H9 (cell line): ENCODE measurements around the gene EMC9. TPM values are rescaled to one million over a fixed set of nuclear protein-coding genes. Genes with fewer than 3 reads are reported as not detected.

ENCODE experiments used
- DNase-seq: peaks from one replicate; pipeline ENCODE4 v3.0.0-alpha.2; 2017
- H2AFZ ChIP-seq: one replicate; pipeline ENCODE4 v1.6.1; 2013; ENCODE audit warnings: mild to moderate bottlenecking, low read length, control low read depth, moderate library complexity
- H2AK5ac ChIP-seq: 2 replicates; pipeline ENCODE4 v1.6.1; 2013; ENCODE audit warnings: low read length, control low read depth, mixed read lengths; ENCODE audit not compliant: insufficient read length
- H2BK120ac ChIP-seq: one replicate; pipeline ENCODE4 v1.6.1; 2013; ENCODE audit warnings: low read depth, mild to moderate bottlenecking, low read length, control low read depth, inconsistent platforms; ENCODE audit not compliant: poor library complexity, severe bottlenecking
- H2BK12ac ChIP-seq: 2 replicates; pipeline ENCODE4 v1.6.1; 2013; ENCODE audit warnings: low read length, control low read depth, mixed read lengths, low read depth; ENCODE audit not compliant: insufficient read length
- H2BK15ac ChIP-seq: 2 replicates; pipeline ENCODE4 v1.6.1; 2013; ENCODE audit warnings: low read depth, low read length, control low read depth
- H2BK20ac ChIP-seq: one replicate; pipeline ENCODE4 v1.6.1; 2013; ENCODE audit warnings: low read depth, mild to moderate bottlenecking, low read length, control low read depth, inconsistent platforms; ENCODE audit not compliant: poor library complexity, severe bottlenecking
- H2BK5ac ChIP-seq: 2 replicates; pipeline ENCODE4 v1.6.1; 2013; ENCODE audit warnings: low read length, control low read depth, mixed read lengths; ENCODE audit not compliant: insufficient read length
- H3K14ac ChIP-seq: 2 replicates; pipeline ENCODE4 v1.6.1; 2013; ENCODE audit warnings: low read length, control low read depth; ENCODE audit not compliant: insufficient read depth
- H3K18ac ChIP-seq: 2 replicates; pipeline ENCODE4 v1.6.1; 2013; ENCODE audit warnings: low read depth, mild to moderate bottlenecking, mixed read lengths, low read length, control low read depth; ENCODE audit not compliant: insufficient read length
- H3K23ac ChIP-seq: 2 replicates; pipeline ENCODE4 v1.6.1; 2013; ENCODE audit warnings: low read length, control low read depth, mixed read lengths, low read depth; ENCODE audit not compliant: insufficient read length
- H3K23me2 ChIP-seq: 2 replicates; pipeline ENCODE4 v1.6.1; 2013; ENCODE audit warnings: low read depth, mild to moderate bottlenecking, mixed read lengths, low read length, control low read depth; ENCODE audit not compliant: insufficient read length, poor library complexity, severe bottlenecking
- H3K27ac ChIP-seq: 2 replicates; pipeline ENCODE4 v1.5.1; 2013; ENCODE audit warnings: low read length, control low read depth, mixed read lengths, low read depth; ENCODE audit not compliant: insufficient read length
- H3K27me3 ChIP-seq: 2 replicates; pipeline ENCODE4 v1.6.1; 2013; ENCODE audit warnings: low read length, control low read depth, inconsistent platforms; ENCODE audit not compliant: insufficient read depth
- H3K4ac ChIP-seq: 2 replicates; pipeline ENCODE4 v1.6.1; 2013; ENCODE audit warnings: low read depth, mild to moderate bottlenecking, control low read depth, inconsistent platforms, low read length, moderate library complexity
- H3K4me1 ChIP-seq: 2 replicates; pipeline ENCODE4 v1.6.1; 2013; ENCODE audit warnings: low read length, control low read depth, inconsistent platforms; ENCODE audit not compliant: insufficient read depth
- H3K4me2 ChIP-seq: 2 replicates; pipeline ENCODE4 v1.6.1; 2013; ENCODE audit warnings: low read length, control low read depth, mixed read lengths; ENCODE audit not compliant: insufficient read length, insufficient read depth
- H3K56ac ChIP-seq: 2 replicates; pipeline ENCODE4 v1.6.1; 2013; ENCODE audit warnings: low read depth, mild to moderate bottlenecking, mixed read lengths, low read length, control low read depth; ENCODE audit not compliant: insufficient read length
- H3K79me1 ChIP-seq: 2 replicates; pipeline ENCODE4 v1.6.1; 2013; ENCODE audit warnings: low read depth, mild to moderate bottlenecking, moderate library complexity, low read length, control low read depth, inconsistent platforms; ENCODE audit not compliant: insufficient read depth, poor library complexity, severe bottlenecking
- H3K79me2 ChIP-seq: 2 replicates; pipeline ENCODE4 v1.6.1; 2013; ENCODE audit warnings: low read length, control low read depth, inconsistent platforms; ENCODE audit not compliant: insufficient read depth
- H3K9ac ChIP-seq: 2 replicates; pipeline ENCODE4 v1.6.1; 2013; ENCODE audit warnings: low read length, control low read depth, mixed read lengths; ENCODE audit not compliant: insufficient read length; ENCODE audit errors: extremely low read depth
- H3K9me3 ChIP-seq: one replicate; pipeline ENCODE4 v1.6.1; 2013; ENCODE audit warnings: low read depth, low read length, inconsistent platforms; ENCODE audit not compliant: control insufficient read depth
- H3T11ph ChIP-seq: one replicate; pipeline ENCODE4 v1.6.1; 2013; ENCODE audit warnings: mild to moderate bottlenecking, low read length, control low read depth, inconsistent platforms
- H4K20me1 ChIP-seq: one replicate; pipeline ENCODE4 v1.6.1; 2013; ENCODE audit not compliant: control insufficient read depth, insufficient read length, insufficient read depth
- H4K5ac ChIP-seq: 2 replicates; pipeline ENCODE4 v1.6.1; 2013; ENCODE audit warnings: low read depth, mild to moderate bottlenecking, mixed read lengths, low read length, control low read depth; ENCODE audit not compliant: insufficient read length
- H4K8ac ChIP-seq: replicated peaks from 2 replicates; pipeline ENCODE4 v1.6.1; 2013; ENCODE audit warnings: low read length, control low read depth, mixed read lengths, low read depth; ENCODE audit not compliant: insufficient read length
- H4K91ac ChIP-seq: 2 replicates; pipeline ENCODE4 v1.6.1; 2013; ENCODE audit warnings: low read depth, mild to moderate bottlenecking, moderate library complexity, mixed read lengths, low read length, control low read depth; ENCODE audit not compliant: insufficient read length
- H3K27ac Mint-ChIP-seq, 3 experiments: 2 replicates in 2 of 3; 3 replicates in 1 of 3; pipeline ENCODE4 v1.8.0; 2020 to 2021; ENCODE audit warnings: mixed read lengths in 3 of 3, mild to moderate bottlenecking in 1 of 3, moderate library complexity in 1 of 3
- H3K27me3 Mint-ChIP-seq: 2 replicates; pipeline ENCODE4 v1.8.0; 2021; ENCODE audit warnings: low read depth, mild to moderate bottlenecking, moderate library complexity, mixed read lengths
- H3K36me3 Mint-ChIP-seq, 3 experiments: 2 replicates in 2 of 3; 3 replicates in 1 of 3; pipeline ENCODE4 v1.8.0; 2020 to 2021; ENCODE audit warnings: low read depth in 3 of 3, mixed read lengths in 3 of 3; ENCODE audit not compliant: insufficient read depth in 1 of 3
- H3K4me1 Mint-ChIP-seq, 2 experiments: 2 replicates each; pipeline ENCODE4 v1.8.0; 2020; ENCODE audit warnings: mixed read lengths in 2 of 2
- H3K4me3 Mint-ChIP-seq, 2 experiments: 2 replicates in 1 of 2; 3 replicates in 1 of 2; pipeline ENCODE4 v1.8.0; 2020 to 2021; ENCODE audit warnings: mild to moderate bottlenecking in 2 of 2, mixed read lengths in 2 of 2, moderate library complexity in 1 of 2
- H3K9me3 Mint-ChIP-seq, 2 experiments: 2 replicates in 1 of 2; 3 replicates in 1 of 2; pipeline ENCODE4 v1.8.0; 2020; ENCODE audit warnings: mild to moderate bottlenecking in 2 of 2, mixed read lengths in 2 of 2, moderate library complexity in 1 of 2
- WGBS: extraction: QIAGEN DNeasy Blood & Tissue Kit; methylation state at CpG from one replicate; pipeline ENCODE4 v1.1.7; 2013; ENCODE audit warnings: missing lambda C conversion rate, low lambda C conversion rate, mixed read lengths; ENCODE audit not compliant: insufficient read length; ENCODE audit errors: extremely low coverage; 5-methylcytosine and 5-hydroxymethylcytosine counted together
- total RNA-seq: library from RNA; stranded (reverse); gene quantifications from 2 replicates; pipeline ENCODE4 v1.2.1, GENCODE V29; 2021
- TF ChIP-seq, protein P1 (sequence below): fragments of 200-600 bp; sonication (generic); conservative IDR thresholded peaks from 3 replicates; pipeline ENCODE4 v1.8.0; 2021; ENCODE audit warnings: antibody characterized with exemption, mild to moderate bottlenecking

Gene EMC9
- total RNA-seq, 1 experiment from 2014 or later: 52.9 TPM

DNA sequence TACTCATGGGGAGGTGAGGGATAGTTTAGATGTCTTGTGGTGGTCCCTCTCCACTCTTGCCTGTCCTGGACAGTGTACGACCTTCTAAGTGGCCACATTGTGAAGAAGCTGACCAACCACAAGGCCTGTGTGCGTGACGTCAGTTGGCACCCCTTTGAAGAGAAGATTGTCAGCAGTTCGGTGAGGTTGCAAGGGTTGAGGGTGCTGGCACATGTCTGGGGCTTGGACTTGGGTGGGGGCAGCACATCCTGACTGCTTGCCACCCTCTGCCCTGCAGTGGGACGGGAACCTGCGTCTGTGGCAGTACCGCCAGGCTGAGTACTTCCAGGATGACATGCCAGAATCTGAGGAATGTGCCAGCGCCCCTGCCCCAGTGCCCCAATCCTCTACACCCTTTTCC is 18.5 kb downstream of the EMC9 start:
- Histone ChIP-seq H2AFZ (no peak overlapping the region), H3K14ac (no peak overlapping the region), H3K9ac (no peak overlapping the region), H3K27ac (no peak overlapping the region), H2BK5ac (no peak overlapping the region), H4K20me1 (no peaks in the 10 kb centered on the region), H2BK12ac (no peak overlapping the region), H3K4me1 (no peaks in the 10 kb centered on the region), H4K5ac (no peak overlapping the region), H3K23ac (no peak overlapping the region), H3K18ac (no peak overlapping the region), H2AK5ac (no peak overlapping the region), H2BK15ac (no peak overlapping the region), H3K23me2 (no peaks in the 10 kb centered on the region), H3K56ac (no peak overlapping the region), H2BK120ac (no peak overlapping the region), H3T11ph (no peak overlapping the region), H2BK20ac (no peak overlapping the region), H4K91ac (no peak overlapping the region), H3K4ac (no peak overlapping the region), H4K8ac (no peak overlapping the region), H3K27me3 (no peaks in the 10 kb centered on the region), H3K9me3 (no peaks in the 10 kb centered on the region), H3K79me1 (no peaks in the 10 kb centered on the region), H3K4me2 (no peak overlapping the region), H3K79me2 (no peaks in the 10 kb centered on the region)
- Mint-ChIP-seq H3K27ac (no peak overlapping the region), H3K9me3 (no peaks in the 10 kb centered on the region), H3K4me3 (peak overlapping the region in 1 of 2 experiments; percentile 20; a peak in 1 of 5 replicates), H3K36me3 (peaks cover 23 to 60% (median 51%) of the 10 kb centered on the region in 3 experiments; a peak in 6 of 7 replicates), H3K4me1 (no peaks in the 10 kb centered on the region), H3K27me3 (no peaks in the 10 kb centered on the region)
- no peak for DNase-seq
- TF ChIP-seq, protein P1, sequence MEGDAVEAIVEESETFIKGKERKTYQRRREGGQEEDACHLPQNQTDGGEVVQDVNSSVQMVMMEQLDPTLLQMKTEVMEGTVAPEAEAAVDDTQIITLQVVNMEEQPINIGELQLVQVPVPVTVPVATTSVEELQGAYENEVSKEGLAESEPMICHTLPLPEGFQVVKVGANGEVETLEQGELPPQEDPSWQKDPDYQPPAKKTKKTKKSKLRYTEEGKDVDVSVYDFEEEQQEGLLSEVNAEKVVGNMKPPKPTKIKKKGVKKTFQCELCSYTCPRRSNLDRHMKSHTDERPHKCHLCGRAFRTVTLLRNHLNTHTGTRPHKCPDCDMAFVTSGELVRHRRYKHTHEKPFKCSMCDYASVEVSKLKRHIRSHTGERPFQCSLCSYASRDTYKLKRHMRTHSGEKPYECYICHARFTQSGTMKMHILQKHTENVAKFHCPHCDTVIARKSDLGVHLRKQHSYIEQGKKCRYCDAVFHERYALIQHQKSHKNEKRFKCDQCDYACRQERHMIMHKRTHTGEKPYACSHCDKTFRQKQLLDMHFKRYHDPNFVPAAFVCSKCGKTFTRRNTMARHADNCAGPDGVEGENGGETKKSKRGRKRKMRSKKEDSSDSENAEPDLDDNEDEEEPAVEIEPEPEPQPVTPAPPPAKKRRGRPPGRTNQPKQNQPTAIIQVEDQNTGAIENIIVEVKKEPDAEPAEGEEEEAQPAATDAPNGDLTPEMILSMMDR: no peak
- WGBS: no CpG with 5 or more reads among the region's 8 CpGs
